ENCODE data around the gene STAB2.

STAB2 gene

DNA sequence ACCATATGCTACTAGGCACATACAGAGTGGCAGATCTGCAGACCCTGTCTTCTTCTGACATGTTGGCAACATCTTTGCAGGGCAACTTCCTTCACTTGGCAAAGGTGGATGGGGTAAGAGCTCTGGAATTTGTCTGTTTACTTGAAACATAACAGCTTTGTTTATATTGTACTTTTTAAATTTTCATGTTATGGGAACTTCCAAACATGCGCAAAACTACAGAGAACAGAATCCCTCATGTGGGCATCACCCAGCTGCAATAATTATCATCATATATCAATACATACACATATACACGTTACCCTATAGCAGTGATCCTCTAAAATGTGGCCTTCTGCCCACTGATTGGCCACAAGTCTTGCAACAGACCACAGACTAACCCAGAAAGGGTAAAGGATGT lies 103.4 kb downstream of the STAB2 start:
- DNase-seq (ENCODE audit: low read depth in 3 of 3): no peak

- no peak for DNase-seq (ENCODE audit: low read depth in 3 of 3)
These were observed 104.0 kb downstream of the STAB2 start for GRCh38 chr12:103691063-103691462.

DNA sequence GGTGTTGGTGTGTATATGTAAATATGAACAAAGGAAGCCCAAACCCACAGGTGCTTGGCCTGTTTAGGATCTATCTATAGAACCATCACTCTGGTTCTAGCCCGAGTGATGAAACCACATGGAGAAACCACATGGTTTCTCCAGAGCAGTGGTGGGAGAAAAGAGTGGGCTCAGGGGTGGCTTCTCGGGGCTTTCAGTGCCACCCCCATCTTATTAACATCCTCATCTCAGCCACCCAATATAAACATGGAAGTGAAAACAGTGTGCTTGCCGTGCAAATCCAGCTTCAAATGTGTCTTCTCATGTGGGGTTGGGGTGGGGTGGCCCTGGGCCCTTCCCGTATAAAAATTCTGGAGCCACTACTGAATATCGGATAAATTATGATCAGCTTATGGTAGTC lies 109.0 kb downstream of the STAB2 start:
- DNase-seq (ENCODE audit: low read depth in 3 of 3): no peak

DNA sequence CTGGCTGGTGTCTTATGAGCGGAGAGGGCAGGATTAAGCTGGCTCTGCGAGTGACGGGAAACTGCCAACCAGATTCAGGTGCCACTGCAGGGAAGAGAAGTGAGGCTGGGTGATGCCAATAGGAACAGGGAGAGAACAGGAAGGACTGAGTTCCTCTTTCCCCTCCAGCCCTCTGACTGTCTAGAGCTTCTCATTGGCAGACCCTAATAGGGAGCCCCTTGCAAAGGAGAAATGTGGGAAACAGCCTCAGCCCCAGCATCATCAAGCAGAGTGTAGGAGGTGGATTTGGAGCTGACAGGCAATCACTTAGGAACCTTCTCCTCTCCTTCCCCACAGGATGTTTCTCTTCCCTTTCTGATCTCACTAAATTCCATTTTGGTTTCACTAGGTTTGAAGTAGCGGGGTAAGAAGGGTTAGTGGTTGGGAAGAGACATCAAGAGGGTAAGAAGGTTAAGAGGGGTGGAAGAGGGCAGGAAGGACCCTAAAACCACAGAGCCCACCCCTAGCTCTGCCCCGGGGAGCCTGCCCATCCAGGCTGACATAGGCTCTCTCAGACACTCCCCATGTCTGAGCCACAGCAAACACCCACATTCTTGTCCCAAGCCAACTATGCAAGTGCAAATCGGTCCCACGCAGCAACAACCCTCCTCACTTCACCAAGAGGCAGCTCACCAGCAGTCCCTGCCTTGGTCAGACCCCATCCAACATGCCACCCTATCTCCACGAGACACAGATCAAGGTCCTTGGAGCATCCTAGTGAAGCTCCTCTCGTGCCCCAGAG lies 111.1 kb downstream of the STAB2 start:
- no peak for DNase-seq (ENCODE audit: low read depth in 3 of 3)

DNA sequence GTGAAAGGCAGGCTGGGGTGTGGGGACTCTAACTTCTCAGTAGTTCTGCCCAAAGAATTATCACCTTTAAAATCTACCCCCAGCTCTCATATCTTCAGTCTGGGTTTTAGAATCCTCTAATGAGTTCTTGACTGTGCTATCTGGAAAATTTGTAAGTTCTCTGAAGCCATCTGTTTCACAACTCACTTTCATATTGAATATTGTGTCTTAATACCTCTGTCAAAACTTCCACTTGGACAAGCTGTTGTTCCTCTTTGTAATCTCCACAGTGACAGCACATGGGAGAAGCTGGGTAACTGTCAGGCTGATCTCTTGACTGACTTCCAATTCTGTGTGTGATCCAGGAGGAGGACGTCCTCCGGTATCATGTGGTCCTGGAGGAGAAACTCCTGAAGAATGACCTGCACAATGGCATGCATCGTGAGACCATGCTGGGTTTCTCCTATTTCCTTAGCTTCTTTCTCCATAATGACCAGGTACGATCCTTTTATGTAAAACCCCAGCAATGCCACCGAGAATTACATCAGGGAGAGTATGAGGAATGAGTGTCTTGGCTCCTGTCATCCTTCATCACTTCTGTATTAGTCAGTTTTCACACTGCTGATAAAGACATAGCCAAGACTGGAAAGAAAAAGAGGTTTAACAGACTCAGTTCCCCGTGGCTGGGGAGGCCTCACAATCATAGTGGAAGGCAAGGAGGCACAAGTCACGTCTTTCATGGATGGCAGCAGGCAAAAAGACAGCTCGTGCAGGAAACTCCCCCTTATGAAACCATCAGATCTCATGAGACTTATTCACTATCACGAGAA lies 111.9 kb downstream of the STAB2 start:
- no peak for DNase-seq (ENCODE audit: low read depth in 3 of 3)

- DNase-seq (ENCODE audit: low read depth in 3 of 3): no peak
These were observed 118.0 kb downstream of the STAB2 start for GRCh38 chr12:103705098-103705497.

DNA sequence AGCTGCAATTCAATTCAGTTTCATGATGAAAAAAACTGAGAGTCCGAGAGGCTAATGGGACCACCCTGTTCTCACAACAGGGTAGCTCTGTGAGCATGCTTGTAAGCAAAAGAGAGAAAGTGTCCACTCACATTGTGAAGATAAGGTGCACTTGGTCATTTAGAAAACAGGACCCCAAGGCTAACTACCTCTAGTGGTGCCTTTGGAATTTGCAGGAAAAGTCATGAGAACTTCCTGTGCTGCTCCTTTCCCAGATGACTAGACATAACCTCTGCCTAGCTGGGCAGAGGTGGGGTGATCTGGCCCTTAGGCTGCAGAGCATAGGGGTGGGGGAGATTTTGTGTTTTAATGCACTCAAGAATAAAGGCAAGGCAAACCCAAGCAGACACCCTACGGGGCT lies 118.9 kb downstream of the STAB2 start:
- DNase-seq (ENCODE audit: low read depth in 3 of 3): no peak

DNA sequence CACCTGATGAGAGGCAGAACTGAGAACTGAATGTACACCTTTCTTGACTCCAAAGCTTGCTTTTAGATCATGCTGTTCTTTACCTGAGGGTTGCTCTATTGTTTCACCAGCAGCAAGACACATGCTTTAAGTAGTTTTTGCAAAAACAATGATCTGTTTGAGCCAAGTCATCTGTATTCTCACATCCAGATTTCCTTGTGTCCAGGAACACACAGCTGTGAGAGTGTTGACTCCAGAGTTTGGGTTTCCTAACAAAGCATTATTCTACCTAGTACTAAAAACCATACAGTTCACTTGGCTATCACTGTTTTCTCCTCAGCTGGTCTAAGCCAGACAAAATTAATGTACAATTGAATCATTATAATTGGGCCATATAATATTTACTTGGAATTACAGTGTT lies 120.4 kb downstream of the STAB2 start:
- DNase-seq (ENCODE audit: low read depth in 3 of 3): no peak

- no peak for DNase-seq (ENCODE audit: low read depth in 3 of 3)
These were observed 123.5 kb downstream of the STAB2 start for GRCh38 chr12:103710544-103710943.

GRCh38 chr12:103712216-103712615 lies 125.1 kb downstream of the STAB2 start:
- DNase-seq (ENCODE audit: low read depth in 3 of 3): no peak

- DNase-seq (ENCODE audit: low read depth in 3 of 3): no peak
These were observed 128.4 kb downstream of the STAB2 start for GRCh38 chr12:103715494-103715893.

GRCh38 chr12:103716517-103717196 lies 129.6 kb downstream of the STAB2 start:
- no peak for DNase-seq (ENCODE audit: low read depth in 3 of 3)

DNA sequence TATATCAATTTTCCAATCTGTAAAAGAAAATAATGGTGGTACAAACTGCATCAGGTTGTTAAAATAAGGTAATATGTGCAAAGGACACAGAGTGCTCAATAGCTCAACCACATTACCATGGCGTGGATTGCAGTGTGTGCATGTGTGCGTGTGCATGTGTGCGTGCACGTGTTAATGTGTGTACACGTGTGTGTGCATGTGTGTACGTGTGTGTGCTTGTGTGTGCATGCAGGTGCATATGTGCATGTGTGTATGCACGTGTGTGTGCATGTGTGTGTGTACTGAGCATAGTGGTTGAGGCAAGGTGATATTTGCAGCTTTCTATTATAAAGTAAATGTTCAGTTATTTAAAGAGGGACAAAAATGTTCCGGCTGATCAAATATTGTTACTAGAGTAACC lies 138.3 kb downstream of the STAB2 start:
- no peak for DNase-seq (ENCODE audit: low read depth in 3 of 3)

DNA sequence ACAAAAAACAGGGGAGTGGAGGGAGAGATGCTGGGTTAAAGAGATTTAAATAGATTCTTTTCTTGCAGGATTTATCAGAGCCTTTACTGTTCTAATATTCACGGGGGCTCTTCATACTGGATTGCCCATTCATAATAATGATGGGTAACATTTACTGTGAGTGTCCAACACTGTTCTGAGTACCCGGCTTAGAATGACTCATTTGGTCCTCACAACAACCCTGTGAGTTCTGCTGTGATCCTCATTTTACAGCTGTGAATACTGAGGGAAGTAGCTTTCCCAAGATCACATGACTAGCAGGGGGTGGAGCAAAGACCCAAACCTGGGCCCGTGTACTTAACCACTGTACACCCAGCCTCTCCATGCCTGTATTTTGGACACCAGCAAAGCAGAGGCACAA lies 140.6 kb downstream of the STAB2 start:
- no peak for DNase-seq (ENCODE audit: low read depth in 3 of 3)

- no peak for DNase-seq (ENCODE audit: low read depth in 3 of 3)
These were observed 141.2 kb downstream of the STAB2 start for GRCh38 chr12:103728323-103728722.

- DNase-seq (ENCODE audit: low read depth in 3 of 3): no peak
These were observed 142.4 kb downstream of the STAB2 start for GRCh38 chr12:103729499-103729898.

- DNase-seq (ENCODE audit: low read depth in 3 of 3): no peak
These were observed 144.5 kb downstream of the STAB2 start for GRCh38 chr12:103731539-103731938.

- DNase-seq (ENCODE audit: low read depth in 3 of 3): no peak
These were observed 147.8 kb downstream of the STAB2 start for GRCh38 chr12:103734863-103735262.

- no peak for DNase-seq (ENCODE audit: low read depth in 3 of 3)
These were observed 148.2 kb downstream of the STAB2 start for GRCh38 chr12:103735291-103735690.

- no peak for DNase-seq (ENCODE audit: low read depth in 3 of 3)
These were observed 149.5 kb downstream of the STAB2 start for GRCh38 chr12:103736572-103736971.

DNA sequence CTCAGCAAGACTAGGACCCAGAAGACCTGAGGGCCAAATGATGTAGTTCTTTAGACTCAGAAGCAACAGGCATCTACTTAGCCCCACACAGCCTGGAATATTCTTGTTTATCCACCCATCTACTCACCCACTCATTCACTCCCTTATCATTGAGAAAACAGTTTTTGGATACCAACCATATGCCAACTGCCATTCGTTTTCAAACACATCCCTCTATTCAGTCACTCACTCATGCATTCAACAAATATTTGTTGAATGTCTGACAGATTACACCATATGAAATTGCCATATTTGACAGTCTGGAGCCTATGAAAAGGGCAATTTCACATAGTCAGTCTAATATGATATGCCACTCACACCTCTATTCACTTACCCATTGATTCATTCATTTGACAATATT lies 150.8 kb downstream of the STAB2 start:
- DNase-seq (ENCODE audit: low read depth in 3 of 3): no peak

DNA sequence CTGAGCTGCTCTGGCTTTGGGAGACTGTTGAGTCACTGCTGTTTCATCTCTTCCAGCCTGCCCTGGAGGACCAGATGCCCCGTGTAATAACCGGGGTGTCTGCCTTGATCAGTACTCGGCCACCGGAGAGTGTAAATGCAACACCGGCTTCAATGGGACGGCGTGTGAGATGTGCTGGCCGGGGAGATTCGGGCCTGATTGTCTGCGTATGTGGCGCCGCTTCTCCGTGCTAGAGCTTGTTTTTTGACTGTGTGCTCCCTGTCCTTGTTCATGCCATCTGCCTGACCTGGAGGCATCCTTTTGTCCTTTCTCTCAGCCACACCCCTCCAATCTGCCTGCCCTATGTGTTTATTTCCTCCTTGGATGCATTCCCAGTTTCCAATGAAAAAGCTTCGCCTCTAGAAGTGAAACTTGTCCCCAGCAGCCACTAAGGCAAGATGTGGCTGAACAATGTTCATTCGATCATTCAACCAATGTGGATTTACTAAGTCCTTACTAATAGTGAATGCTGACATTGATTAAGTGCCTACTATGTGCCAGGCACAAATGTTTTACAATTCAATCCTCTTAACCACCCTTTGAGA lies 155.4 kb downstream of the STAB2 start:
- no peak for DNase-seq (ENCODE audit: low read depth in 3 of 3)

Data from stimulated activated CD4-positive, alpha-beta T cell treated with anti-CD3 and anti-CD28 coated beads, TNF-alpha, amount 100 ng/mL, for 4 hours (primary cell).